ENCODE data around the gene PLEKHA3.

Gene PLEKHA3

GRCh38 chr2:178473373-178473772, 6.9 kb upstream of the PLEKHA3 start:
- Mint-ChIP-seq H3K4me1 (ENCODE audit: low read depth) (peaks cover 13% of the 10 kb centered on the region), H3K27me3 (no peaks in the 10 kb centered on the region), H3K4me3 (no peak overlapping the region), H3K36me3 (no peaks in the 10 kb centered on the region), H3K27ac (no peak overlapping the region), H3K9me3 (ENCODE audit: low read depth) (no peaks in the 10 kb centered on the region)

GRCh38 chr2:178473931-178474330, 6.3 kb upstream of the PLEKHA3 start:
- no peaks in the 10 kb centered on the region for H3K27me3 Mint-ChIP-seq
- H3K27ac Mint-ChIP-seq = no peak overlapping the region
- no peaks in the 10 kb centered on the region for H3K9me3 Mint-ChIP-seq (ENCODE audit: low read depth)
- peaks cover 17% of the 10 kb centered on the region for H3K4me1 Mint-ChIP-seq (ENCODE audit: low read depth)
- H3K4me3 Mint-ChIP-seq = no peak overlapping the region
- no peaks in the 10 kb centered on the region for H3K36me3 Mint-ChIP-seq

DNA sequence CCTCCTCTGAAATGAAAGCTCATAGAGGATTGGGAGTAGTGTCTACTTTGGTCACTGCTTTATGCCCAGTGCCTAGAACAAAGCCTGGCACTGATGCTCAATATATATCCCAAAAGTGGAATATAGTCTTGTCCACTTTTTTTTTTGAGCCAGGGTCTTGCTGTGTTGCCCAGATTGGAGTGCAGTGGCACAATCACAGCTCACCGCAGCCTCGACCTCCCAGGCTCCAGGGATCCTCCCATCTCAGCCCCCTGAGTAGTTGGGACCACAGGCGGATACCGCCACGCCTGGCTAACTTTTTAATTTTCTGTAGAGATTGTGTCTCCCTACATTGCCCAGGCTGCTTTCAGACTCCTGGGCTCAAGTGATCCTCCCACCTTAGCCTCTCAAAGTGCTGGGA, 5.7 kb upstream of the PLEKHA3 start:
- H3K4me3 Mint-ChIP-seq = no peak overlapping the region
- H3K27me3 Mint-ChIP-seq = no peaks in the 10 kb centered on the region
- H3K36me3 Mint-ChIP-seq = no peaks in the 10 kb centered on the region
- peaks cover 23% of the 10 kb centered on the region for H3K4me1 Mint-ChIP-seq (ENCODE audit: low read depth)
- H3K9me3 Mint-ChIP-seq (ENCODE audit: low read depth) = no peaks in the 10 kb centered on the region
- no peak overlapping the region for H3K27ac Mint-ChIP-seq

- Mint-ChIP-seq H3K9me3 (ENCODE audit: low read depth) (no peaks in the 10 kb centered on the region), H3K27me3 (no peaks in the 10 kb centered on the region), H3K4me3 (no peak overlapping the region), H3K27ac (no peak overlapping the region), H3K36me3 (no peaks in the 10 kb centered on the region), H3K4me1 (ENCODE audit: low read depth) (peaks cover 34% of the 10 kb centered on the region)
Observed at GRCh38 chr2:178476477-178476876, 3.8 kb upstream of the PLEKHA3 start.

DNA sequence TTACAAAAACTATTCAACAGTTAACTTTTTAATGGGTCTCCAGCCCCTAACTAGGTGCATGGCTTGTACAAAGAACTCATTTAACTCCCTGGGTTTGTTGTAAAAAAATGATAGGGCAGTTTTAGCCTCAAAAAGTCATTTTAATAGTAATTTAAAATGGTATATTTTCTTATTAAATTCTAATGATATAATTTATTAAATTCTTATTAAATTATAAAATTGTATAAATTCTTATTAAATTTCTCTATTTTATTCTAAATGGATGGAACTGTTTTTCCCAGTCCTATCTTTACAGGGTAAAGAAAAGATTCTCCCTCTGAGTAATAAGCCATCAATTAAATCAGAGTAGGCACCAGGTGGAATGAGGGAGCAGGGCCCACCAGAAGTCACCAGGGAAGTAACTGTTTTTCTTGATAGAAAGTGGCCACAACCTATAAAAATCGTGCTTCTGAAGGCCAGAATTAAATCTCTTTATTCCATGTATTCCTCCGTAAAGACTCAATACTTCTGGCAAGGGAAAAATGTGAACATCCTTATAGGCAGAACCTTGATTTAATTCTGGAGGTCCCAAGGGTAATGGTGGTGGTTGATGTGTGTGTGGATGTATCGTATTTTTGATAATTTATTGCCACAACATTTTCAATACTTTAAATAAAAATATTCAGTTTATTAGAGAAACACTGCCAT, 2.7 kb upstream of the PLEKHA3 start:
- peak overlapping the region; percentile 98 for H3K4me3 Mint-ChIP-seq
- H3K27ac Mint-ChIP-seq = peak overlapping the region; percentile 96
- H3K9me3 Mint-ChIP-seq (ENCODE audit: low read depth) = no peaks in the 10 kb centered on the region
- H3K27me3 Mint-ChIP-seq = no peaks in the 10 kb centered on the region
- no peaks in the 10 kb centered on the region for H3K36me3 Mint-ChIP-seq
- peaks cover 45% of the 10 kb centered on the region for H3K4me1 Mint-ChIP-seq (ENCODE audit: low read depth)

DNA sequence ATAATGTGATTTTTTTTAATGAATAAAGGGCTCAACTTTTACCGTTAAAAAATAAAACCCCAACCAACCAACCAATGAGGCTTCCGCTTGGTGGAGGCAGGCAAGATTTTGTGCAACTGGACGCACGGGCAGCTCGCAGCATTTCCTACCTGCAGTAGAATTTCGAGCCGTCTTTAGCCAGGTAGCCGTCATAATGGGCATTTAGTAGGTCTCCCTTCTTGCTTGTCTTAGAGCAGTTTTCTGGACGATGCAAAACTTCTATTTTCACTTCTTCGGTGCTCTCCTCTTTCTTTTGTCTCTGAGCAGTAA, 2.2 kb upstream of the PLEKHA3 start:
- Mint-ChIP-seq H3K4me1 (ENCODE audit: low read depth) (peaks cover 49% of the 10 kb centered on the region), H3K4me3 (peak overlapping the region; percentile 98), H3K36me3 (no peaks in the 10 kb centered on the region), H3K9me3 (ENCODE audit: low read depth) (no peaks in the 10 kb centered on the region), H3K27ac (peak overlapping the region; percentile 96), H3K27me3 (no peaks in the 10 kb centered on the region)

DNA sequence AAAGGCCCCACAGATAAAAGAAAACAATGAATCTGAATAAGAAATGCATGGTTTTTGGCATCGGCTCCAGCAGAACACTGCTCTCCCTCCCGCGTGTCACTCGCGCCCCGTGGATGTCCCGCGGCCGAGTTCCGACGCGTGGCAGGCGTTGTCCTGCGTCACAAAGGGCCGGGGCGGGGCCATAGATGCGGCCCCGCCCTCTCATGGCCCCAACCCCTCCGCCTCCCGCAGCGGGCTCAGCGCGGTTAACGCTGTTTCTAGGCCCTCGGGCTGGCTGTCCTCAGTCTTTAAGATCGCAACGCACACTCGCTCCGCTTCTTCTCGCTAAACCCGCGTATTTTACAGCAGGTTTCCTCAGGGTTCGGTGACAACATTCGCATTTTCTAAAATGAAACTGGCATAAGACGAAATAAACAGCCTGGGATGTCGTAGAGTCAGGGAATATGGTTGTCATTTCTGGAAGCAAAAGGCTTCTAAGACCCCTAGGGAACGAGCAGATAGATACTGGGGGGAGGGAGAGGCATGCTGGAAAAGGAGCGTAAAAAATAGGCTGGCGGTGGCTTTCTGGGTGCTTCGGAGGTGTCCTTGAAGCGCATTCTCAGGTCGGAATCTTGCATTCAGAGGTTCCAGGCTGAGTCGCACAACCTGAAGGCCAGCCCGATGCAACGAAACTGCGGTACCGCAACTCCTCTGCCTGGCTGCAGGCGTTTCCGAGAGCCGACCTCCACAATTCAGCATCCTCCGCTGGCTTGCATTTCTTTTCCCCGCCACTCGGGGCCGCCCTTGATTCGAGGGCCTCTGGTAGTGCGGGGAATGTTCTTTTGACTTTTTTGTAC, 1.6 kb upstream of the PLEKHA3 start, which contains the start of gene FKBP7:
FKBP7 (minus strand) TSS at position 162 of the 836 bp plus-strand sequence; CDS start at position 61, 101 bp downstream.
- Mint-ChIP-seq H3K4me3 (peak within 1 kb of the TSS; percentile 98), H3K27me3 (no peaks in the 10 kb centered on the region), H3K27ac (peak within 1 kb of the TSS; percentile 96), H3K9me3 (ENCODE audit: low read depth) (no peaks in the 10 kb centered on the region), H3K36me3 (no peaks in the 10 kb centered on the region), H3K4me1 (ENCODE audit: low read depth) (peaks cover 52% of the 10 kb centered on the region)

- Mint-ChIP-seq H3K9me3 (ENCODE audit: low read depth) (no peaks in the 10 kb centered on the region), H3K4me1 (ENCODE audit: low read depth) (peaks cover 56% of the 10 kb centered on the region), H3K4me3 (peak overlapping the region; percentile 98)
Observed at GRCh38 chr2:178479275-178479616, 1.0 kb upstream of the PLEKHA3 start.

DNA sequence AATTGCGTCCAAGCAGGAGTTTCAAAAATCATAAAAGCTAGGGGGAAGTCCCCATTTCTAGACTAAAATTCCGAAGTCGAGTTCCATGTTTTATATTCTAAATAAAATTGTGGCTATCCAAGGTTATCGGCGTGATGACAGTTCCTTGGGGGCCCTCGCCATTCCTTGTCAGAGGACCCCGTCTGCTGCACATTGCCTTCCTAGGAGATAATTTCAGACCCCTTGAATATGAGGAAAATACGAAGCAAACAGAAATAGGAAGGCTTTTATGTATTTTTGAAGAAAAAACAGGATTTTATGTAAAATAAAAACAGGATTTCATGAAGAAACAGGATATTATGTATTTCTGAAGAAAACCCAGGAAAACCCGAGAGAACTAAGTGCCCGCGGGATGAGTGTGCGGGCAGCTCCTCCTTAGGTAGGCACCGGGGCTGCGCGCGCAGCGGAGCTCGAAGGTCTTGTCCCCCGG, 465 bp upstream of the PLEKHA3 start:
- Mint-ChIP-seq H3K4me1 (ENCODE audit: low read depth) (peaks cover 61% of the 10 kb centered on the region), H3K36me3 (no peaks in the 10 kb centered on the region)

More at GRCh38 chr2:178479275-178479616, 1.0 kb upstream of the PLEKHA3 start:
- Mint-ChIP-seq H3K27ac (peak overlapping the region; percentile 96), H3K36me3 (no peaks in the 10 kb centered on the region), H3K27me3 (no peaks in the 10 kb centered on the region)

DNA sequence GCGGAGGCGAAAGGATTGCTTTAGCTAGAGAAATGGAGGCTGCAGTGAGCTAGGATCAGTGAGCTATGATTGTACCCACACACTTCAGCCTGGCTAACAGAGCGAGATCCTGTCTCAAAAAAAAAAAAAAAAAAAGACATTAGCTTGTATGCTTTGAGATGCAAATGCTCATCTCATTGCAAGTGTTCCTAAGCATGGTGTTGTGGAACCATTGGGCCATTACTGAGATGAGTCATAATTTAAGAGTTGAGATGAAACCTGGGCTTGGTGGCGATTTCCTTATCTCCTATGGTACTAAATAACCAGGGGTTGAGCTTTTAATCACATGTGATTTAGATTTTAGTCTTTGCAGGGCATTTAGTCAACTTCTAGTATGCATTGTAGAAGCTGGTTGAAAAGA, 2.2 kb downstream of the PLEKHA3 start:
- Mint-ChIP-seq H3K27me3 (no peaks in the 10 kb centered on the region), H3K36me3 (peaks cover 9% of the 10 kb centered on the region), H3K4me3 (peak overlapping the region; percentile 96), H3K9me3 (ENCODE audit: low read depth) (no peaks in the 10 kb centered on the region), H3K4me1 (ENCODE audit: low read depth) (peaks cover 61% of the 10 kb centered on the region), H3K27ac (no peak overlapping the region)

More for the DNA sequence above, 465 bp upstream of the PLEKHA3 start:
- H3K9me3 Mint-ChIP-seq (ENCODE audit: low read depth) = no peaks in the 10 kb centered on the region
- H3K27me3 Mint-ChIP-seq = no peaks in the 10 kb centered on the region
- H3K27ac Mint-ChIP-seq = peak overlapping the region; percentile 96
- peak overlapping the region; percentile 98 for H3K4me3 Mint-ChIP-seq

DNA sequence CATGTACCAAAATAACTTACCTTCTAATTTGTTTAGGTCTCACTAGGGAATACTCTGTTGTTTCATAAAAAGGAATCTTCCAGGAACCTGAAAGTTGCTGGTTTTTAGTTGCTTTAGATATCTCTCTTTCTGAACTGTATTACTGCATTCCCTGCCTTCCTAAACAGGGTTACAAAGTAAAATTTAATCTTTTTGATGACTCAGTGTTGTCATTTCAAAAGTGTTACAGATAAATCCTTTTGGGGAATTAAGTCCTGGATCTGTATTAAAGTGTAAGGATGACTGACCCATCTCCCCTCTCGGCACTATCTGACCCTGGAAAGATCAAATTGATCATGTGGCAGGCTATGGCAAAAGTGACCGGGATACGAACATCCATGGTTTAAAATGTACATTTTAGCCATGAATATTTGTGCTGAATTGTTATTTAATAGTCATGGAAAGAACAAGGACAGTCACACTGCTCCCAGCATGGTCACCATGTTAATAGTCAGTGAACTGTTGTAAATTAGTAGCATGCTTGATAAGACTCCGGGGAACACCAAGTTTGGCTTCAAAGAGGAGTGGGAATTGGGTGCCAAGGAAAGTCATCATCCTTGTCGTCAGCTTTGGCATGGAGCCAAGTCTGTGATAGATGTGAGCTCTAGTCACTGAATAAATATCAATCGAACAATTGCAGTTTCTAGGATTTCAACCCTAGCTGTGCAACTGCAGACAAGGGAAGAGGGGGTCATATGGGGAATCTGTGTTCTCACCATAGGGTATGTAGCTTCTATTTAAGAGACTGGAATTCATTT, 4.2 kb downstream of the PLEKHA3 start:
- H3K27ac Mint-ChIP-seq = no peak overlapping the region
- H3K4me1 Mint-ChIP-seq (ENCODE audit: low read depth) = peaks cover 57% of the 10 kb centered on the region
- H3K4me3 Mint-ChIP-seq = no peak overlapping the region
- no peaks in the 10 kb centered on the region for H3K9me3 Mint-ChIP-seq (ENCODE audit: low read depth)
- peaks cover 15% of the 10 kb centered on the region for H3K36me3 Mint-ChIP-seq
- H3K27me3 Mint-ChIP-seq = no peaks in the 10 kb centered on the region

GRCh38 chr2:178485356-178485755, 5.1 kb downstream of the PLEKHA3 start:
- H3K36me3 Mint-ChIP-seq = peaks cover 19% of the 10 kb centered on the region

DNA sequence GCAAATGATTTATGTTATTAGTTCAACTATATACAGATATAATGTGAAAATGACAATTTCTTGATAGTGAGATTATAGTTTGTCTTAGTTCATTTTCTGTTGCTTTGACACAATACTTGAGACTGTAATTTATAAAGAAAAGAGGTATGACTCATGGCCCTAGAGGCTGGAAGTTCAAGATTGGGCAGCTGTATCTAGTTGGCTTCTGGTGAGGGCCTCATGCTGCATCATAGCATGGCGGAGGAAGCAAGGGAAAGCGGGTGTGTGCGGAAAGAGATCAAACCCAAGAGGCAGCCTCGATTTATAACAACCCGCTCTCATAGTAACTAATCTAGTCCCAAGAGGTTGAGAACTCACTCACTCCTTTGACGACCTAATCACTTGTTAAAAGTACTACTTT, 11.4 kb downstream of the PLEKHA3 start:
- Mint-ChIP-seq H3K36me3 (peaks cover 23% of the 10 kb centered on the region), H3K4me1 (ENCODE audit: low read depth) (peaks cover 13% of the 10 kb centered on the region), H3K27ac (no peak overlapping the region), H3K4me3 (no peak overlapping the region), H3K27me3 (no peaks in the 10 kb centered on the region), H3K9me3 (ENCODE audit: low read depth) (no peaks in the 10 kb centered on the region)

More at GRCh38 chr2:178485356-178485755, 5.1 kb downstream of the PLEKHA3 start:
- no peak overlapping the region for H3K4me3 Mint-ChIP-seq
- H3K9me3 Mint-ChIP-seq (ENCODE audit: low read depth) = no peaks in the 10 kb centered on the region
- no peaks in the 10 kb centered on the region for H3K27me3 Mint-ChIP-seq
- no peak overlapping the region for H3K27ac Mint-ChIP-seq
- peaks cover 53% of the 10 kb centered on the region for H3K4me1 Mint-ChIP-seq (ENCODE audit: low read depth)

DNA sequence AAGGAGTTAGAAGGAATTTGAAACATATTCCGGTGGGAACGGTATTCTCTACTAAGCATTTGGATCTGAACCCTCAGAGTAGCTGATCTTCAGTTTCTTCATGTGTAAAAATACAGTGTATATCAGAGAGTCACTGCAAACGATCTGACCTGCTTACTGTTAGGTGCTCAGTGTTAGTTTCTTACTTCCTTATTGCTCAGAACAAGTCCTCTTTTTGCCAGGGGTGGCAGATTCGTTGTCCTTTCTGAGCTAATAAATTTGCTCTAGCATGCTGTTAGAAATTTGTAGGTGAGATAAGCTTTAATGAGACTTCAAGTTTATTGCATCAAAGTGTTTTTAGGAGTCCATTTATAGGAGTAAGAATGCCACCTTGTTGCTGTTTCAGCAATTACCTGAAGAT, 15.8 kb downstream of the PLEKHA3 start:
- Mint-ChIP-seq H3K4me1 (ENCODE audit: low read depth) (no peaks in the 10 kb centered on the region), H3K27me3 (no peaks in the 10 kb centered on the region), H3K4me3 (no peak overlapping the region), H3K9me3 (ENCODE audit: low read depth) (no peaks in the 10 kb centered on the region), H3K36me3 (peaks cover 12% of the 10 kb centered on the region), H3K27ac (no peak overlapping the region)

DNA sequence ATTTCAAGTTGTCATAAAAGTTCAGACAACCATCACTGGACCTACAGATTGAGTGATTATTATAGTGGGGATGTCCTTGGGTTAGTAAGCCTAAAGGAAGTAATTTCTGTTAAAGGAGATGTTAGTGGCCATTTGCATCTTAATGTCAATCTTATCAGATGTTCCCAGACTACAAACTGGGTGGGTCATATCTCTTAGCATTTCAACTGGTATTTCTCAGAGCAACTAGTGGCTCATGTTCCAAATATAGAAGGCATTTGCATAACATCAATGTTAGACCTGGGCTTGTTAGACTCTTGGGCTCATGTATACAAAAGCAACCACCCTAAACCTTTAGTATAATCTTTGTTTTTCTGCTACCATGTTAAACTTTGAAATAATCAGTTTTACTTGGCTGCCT, 17.9 kb downstream of the PLEKHA3 start:
- no peak overlapping the region for H3K4me3 Mint-ChIP-seq
- H3K4me1 Mint-ChIP-seq (ENCODE audit: low read depth) = no peaks in the 10 kb centered on the region
- no peak overlapping the region for H3K27ac Mint-ChIP-seq
- H3K27me3 Mint-ChIP-seq = no peaks in the 10 kb centered on the region
- H3K9me3 Mint-ChIP-seq (ENCODE audit: low read depth) = no peaks in the 10 kb centered on the region
- peaks cover 17% of the 10 kb centered on the region for H3K36me3 Mint-ChIP-seq

All from activated naive CD8-positive, alpha-beta T cell (primary cell).